GM23248 (cell line): ENCODE data around the gene FNTB. TPM values are rescaled to one million over a fixed set of nuclear protein-coding genes. Genes with fewer than 3 reads are reported as not detected.

Source experiments
- DNase-seq: peaks from one replicate; pipeline ENCODE4 v3.0.0-alpha.2; 2015
- H2AFZ ChIP-seq: fragments of 200-600 bp; sonication (generic); 2 replicates; pipeline ENCODE4 v1.6.1; 2016; ENCODE audit warnings: antibody characterized with exemption
- H3F3A ChIP-seq: fragments of 200-600 bp; sonication (generic); 2 replicates; pipeline ENCODE4 v1.6.1; 2016; ENCODE audit warnings: mild to moderate bottlenecking, antibody characterized with exemption, mixed run types; ENCODE audit not compliant: insufficient read depth
- H3K27ac ChIP-seq: fragments of 200-600 bp; sonication (generic); 2 replicates; pipeline ENCODE4 v1.5.1; 2016; ENCODE audit warnings: mild to moderate bottlenecking
- H3K27me3 ChIP-seq: fragments of 200-600 bp; sonication (generic); replicated peaks from 2 replicates; pipeline ENCODE4 v1.6.1; 2016; ENCODE audit warnings: mild to moderate bottlenecking; ENCODE audit not compliant: insufficient read depth
- H3K36me3 ChIP-seq: fragments of 200-600 bp; sonication (generic); 2 replicates; pipeline ENCODE4 v1.6.1; 2016; ENCODE audit warnings: low read depth, mild to moderate bottlenecking
- H3K4me1 ChIP-seq: fragments of 200-600 bp; sonication (generic); 2 replicates; pipeline ENCODE4 v1.6.1; 2016; ENCODE audit warnings: mild to moderate bottlenecking; ENCODE audit not compliant: insufficient read depth
- H3K4me2 ChIP-seq: fragments of 200-600 bp; sonication (generic); one replicate; pipeline ENCODE4 v1.6.1; 2016; ENCODE audit warnings: mild to moderate bottlenecking; ENCODE audit not compliant: unreplicated experiment
- H3K4me3 ChIP-seq: fragments of 200-600 bp; sonication (generic); 2 replicates; pipeline ENCODE4 v1.5.1; 2016; ENCODE audit warnings: mild to moderate bottlenecking
- H3K79me2 ChIP-seq: fragments of 200-600 bp; sonication (generic); 2 replicates; pipeline ENCODE4 v1.6.1; 2016; ENCODE audit warnings: mild to moderate bottlenecking; ENCODE audit not compliant: insufficient read depth
- H3K9ac ChIP-seq: fragments of 200-600 bp; sonication (generic); 2 replicates; pipeline ENCODE4 v1.6.1; 2016; ENCODE audit warnings: mild to moderate bottlenecking
- H3K9me2 ChIP-seq: fragments of 200-600 bp; sonication (generic); 2 replicates; pipeline ENCODE4 v1.6.1; 2016; ENCODE audit warnings: mixed run types, mild to moderate bottlenecking, moderate library complexity; ENCODE audit not compliant: insufficient read depth
- H3K9me3 ChIP-seq: fragments of 200-600 bp; sonication (generic); one replicate; pipeline ENCODE4 v1.6.1; 2017; ENCODE audit warnings: low read depth
- H4K20me1 ChIP-seq: fragments of 200-600 bp; sonication (generic); 2 replicates; pipeline ENCODE4 v1.6.0; 2016; ENCODE audit not compliant: insufficient read depth
- EZH2 ChIP-seq: fragments of 200-600 bp; sonication (generic); IDR thresholded peaks from 2 replicates; pipeline ENCODE4 v1.6.1; 2018; ENCODE audit warnings: antibody characterized with exemption, mild to moderate bottlenecking; ENCODE audit not compliant: insufficient read depth, poor library complexity, severe bottlenecking
- EZH2phosphoT487 ChIP-seq: fragments of 200-600 bp; sonication (generic); IDR thresholded peaks from 2 replicates; pipeline ENCODE4 v1.6.1; 2018; ENCODE audit warnings: antibody characterized with exemption, moderate library complexity, mild to moderate bottlenecking, low read depth; ENCODE audit not compliant: insufficient read depth
- WGBS, 2 experiments: methylation state at CpG; one replicate each; pipeline ENCODE4 v1.1.6; 2015 to 2017; ENCODE audit warnings: low lambda C conversion rate in 2 of 2, low coverage in 1 of 2; ENCODE audit errors: missing lambda C conversion rate in 2 of 2; 5-methylcytosine and 5-hydroxymethylcytosine counted together
- in situ Hi-C: fragments of 300-500 bp; cut with MboI; formaldehyde crosslinking; loops from 2 replicates; pipeline ENCODE4 v1.15.0; 2020
- microRNA-seq: library from miRNA; unstranded; fragments of <30 nt; microRNA quantifications from one replicate; pipeline ENCODE4, GENCODE V29; 2016; ENCODE audit warnings: borderline number of aligned reads
- polyA plus RNA-seq: library from polyadenylated mRNA; unstranded; fragments of >200 nt; fragmentation: Nextera tagmentation; extraction: Ambion mirVana; gene quantifications from 2 replicates; pipeline ENCODE4 v1.2.1, GENCODE V29; 2016
- small RNA-seq: library from RNA; depleted of rRNA; stranded (forward); fragments of <200 nt; gene quantifications from one replicate; pipeline ENCODE3, GENCODE V24; 2014; ENCODE audit warnings: low read depth, low replicate concordance
- total RNA-seq: library from RNA; depleted of rRNA; stranded (reverse); fragments of >200 nt; shearing (Covaris generic); gene quantifications from 2 replicates; pipeline ENCODE4 v1.2.3, GENCODE V29; 2014; rRNA removed

The FNTB gene
- total and polyA plus RNA-seq, 2 experiments from 2014 or later = 15.5 to 19.5 TPM

DNA sequence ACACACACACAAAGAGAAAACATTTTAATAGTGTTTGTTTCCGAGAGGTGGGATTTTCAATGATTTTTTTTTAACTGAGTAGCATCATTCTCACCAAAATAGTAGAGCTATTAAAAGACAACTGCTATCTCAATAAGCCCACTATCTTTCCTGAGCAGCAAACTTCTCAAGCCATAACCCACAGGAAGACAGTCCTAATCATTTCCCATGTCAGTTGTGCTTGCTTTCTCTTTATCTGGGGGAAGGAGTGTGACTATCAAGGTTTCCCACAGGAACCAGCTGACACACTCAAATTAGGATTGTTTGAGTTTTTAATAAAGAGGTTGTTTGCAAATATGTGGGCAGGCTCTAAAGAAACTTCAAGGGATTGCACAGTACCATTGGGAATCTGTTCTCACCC lies 120.5 kb downstream of the FNTB start:
- TF ChIP-seq EZH2phosphoT487 (no peak), EZH2 (no peak)
- H3K4me1 ChIP-seq = no peaks in the 10 kb centered on the region
- no peak overlapping the region for H3K4me3 ChIP-seq
- no peaks in the 10 kb centered on the region for H4K20me1 ChIP-seq
- H3K4me2 ChIP-seq = no peak overlapping the region
- in situ Hi-C loops = no loop called here
- H2AFZ ChIP-seq = no peak overlapping the region
- H3F3A ChIP-seq = no peaks in the 10 kb centered on the region
- no peaks in the 10 kb centered on the region for H3K27me3 ChIP-seq
- no peaks in the 10 kb centered on the region for H3K36me3 ChIP-seq
- H3K9ac ChIP-seq = no peak overlapping the region
- no peak for DNase-seq
- H3K27ac ChIP-seq = no peak overlapping the region
- peaks cover under 1% of the 10 kb centered on the region; the same call in 1 of the 2 replicates for H3K79me2 ChIP-seq
- no peaks in the 10 kb centered on the region for H3K9me2 ChIP-seq
- WGBS, 2 experiments = 89 to 100% methylated on average over 1 of the region's 1 CpG
- H3K9me3 ChIP-seq = no peaks in the 10 kb centered on the region

DNA sequence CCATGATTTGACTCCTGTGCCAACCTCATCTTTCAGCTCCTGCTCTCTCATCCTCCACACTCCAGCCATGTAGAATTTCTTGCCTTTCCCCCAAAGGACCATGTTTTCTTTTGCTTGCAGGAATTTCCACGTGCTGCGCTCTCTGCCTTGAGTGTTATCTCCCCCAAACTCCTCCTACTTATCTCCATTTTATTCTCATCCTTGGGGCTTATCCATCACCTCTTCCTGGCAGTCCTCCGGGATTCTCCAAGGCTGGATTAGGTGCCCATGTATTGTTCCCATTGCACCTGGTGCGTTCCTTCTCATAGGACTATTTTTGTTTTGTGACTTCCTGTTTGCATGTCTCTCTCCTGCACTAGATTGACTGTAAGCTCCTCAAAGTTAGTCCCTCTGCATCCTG lies 122.7 kb downstream of the FNTB start:
- Histone ChIP-seq H3K9me3 (no peaks in the 10 kb centered on the region), H3K27ac (no peak overlapping the region), H3K36me3 (no peaks in the 10 kb centered on the region), H2AFZ (no peak overlapping the region), H3K4me1 (no peaks in the 10 kb centered on the region), H3K27me3 (no peaks in the 10 kb centered on the region), H3K4me2 (no peak overlapping the region), H3K4me3 (no peak overlapping the region), H3K79me2 (no peaks in the 10 kb centered on the region), H3F3A (no peaks in the 10 kb centered on the region), H4K20me1 (no peaks in the 10 kb centered on the region), H3K9ac (no peak overlapping the region), H3K9me2 (no peaks in the 10 kb centered on the region)
- DNase-seq = no peak
- TF ChIP-seq EZH2 (no peak), EZH2phosphoT487 (no peak)
- WGBS, 2 experiments = 59 to 60% methylated on average over 4 of the region's 4 CpGs
- in situ Hi-C loops = no loop called here

DNA sequence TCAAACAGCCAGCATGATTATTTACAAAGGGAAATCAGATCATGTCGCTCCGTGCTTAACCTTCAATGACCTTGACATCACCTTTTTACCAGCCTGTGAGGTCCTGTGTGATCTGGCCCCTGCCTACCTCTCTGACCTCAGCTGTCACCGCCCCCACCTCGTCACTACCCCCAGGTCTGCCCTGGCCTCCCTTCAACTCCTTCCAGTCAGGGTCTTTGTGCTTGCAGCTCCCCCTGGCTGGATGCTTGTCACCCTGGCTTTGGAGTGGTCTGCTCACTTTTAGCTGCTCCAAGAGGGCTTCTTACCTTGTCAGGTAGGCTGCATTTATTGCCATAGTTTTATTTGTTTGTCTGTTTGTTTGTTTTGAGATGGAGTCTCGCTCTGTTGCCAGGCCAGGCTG lies 123.8 kb downstream of the FNTB start:
- Histone ChIP-seq H3K27me3 (no peaks in the 10 kb centered on the region), H3K27ac (no peak overlapping the region), H3K4me2 (no peak overlapping the region), H3K9me3 (no peaks in the 10 kb centered on the region), H3K36me3 (no peaks in the 10 kb centered on the region), H4K20me1 (no peaks in the 10 kb centered on the region), H3F3A (no peaks in the 10 kb centered on the region), H3K9ac (no peak overlapping the region), H2AFZ (no peak overlapping the region), H3K4me3 (no peak overlapping the region), H3K4me1 (no peaks in the 10 kb centered on the region), H3K9me2 (no peaks in the 10 kb centered on the region), H3K79me2 (no peaks in the 10 kb centered on the region)
- DNase-seq = no peak
- WGBS, 2 experiments = 80 to 87% methylated on average over 5 of the region's 5 CpGs
- TF ChIP-seq EZH2phosphoT487 (no peak), EZH2 (no peak)
- in situ Hi-C loops = no loop called here

Small RNA genes within 50 kb of the gene (microRNA-seq; reads per million reads assigned to microRNA genes)
- not detected for gene MIR4706

Small RNA genes within 50 kb of the gene (small RNA-seq; reads per million reads assigned to genes)
- gene MIR4706 = not detected

Other genes starting within 250 kb of the FNTB start
- gene SPTB, start 107.0 kb upstream of the FNTB start, total RNA-seq = 0.11 and 0.51 TPM in 2 replicates
- 0.06 TPM in 1 of 2 replicates, not detected in the other for gene SPTB, start 107.0 kb upstream of the FNTB start, polyA plus RNA-seq
- gene CHURC1, start 72.4 kb upstream of the FNTB start, total RNA-seq = 69.1 and 74.5 TPM in 2 replicates
- 152 and 162 TPM in 2 replicates for gene CHURC1, start 72.4 kb upstream of the FNTB start, polyA plus RNA-seq
- not detected in 2 replicates for gene GPX2, start 44.1 kb upstream of the FNTB start, total RNA-seq
- gene GPX2, start 44.1 kb upstream of the FNTB start, polyA plus RNA-seq = not detected in 2 replicates
- 3.5 and 4.3 TPM in 2 replicates for gene RAB15, start 14.6 kb upstream of the FNTB start, total RNA-seq
- 2.0 and 2.8 TPM in 2 replicates for gene RAB15, start 14.6 kb upstream of the FNTB start, polyA plus RNA-seq
- gene MAX, start 115.6 kb downstream of the FNTB start, total RNA-seq = 41.1 and 44.5 TPM in 2 replicates
- gene MAX, start 115.6 kb downstream of the FNTB start, polyA plus RNA-seq = 52.8 and 52.9 TPM in 2 replicates